ENCODE measurements around the gene GRB10.

Gene GRB10

GRCh38 chr7:50782375-50783208 is at the start of gene GRB10:
Gene GRB10 (minus strand): TSS chr7:50782896. CDS start chr7:50732322, 50,574 bp downstream.
- Histone ChIP-seq H3K9me3 (ENCODE audit: control insufficient read depth, insufficient read depth, low read depth, low read length) (peaks cover 2% of the 10 kb centered on the region; the same call in 1 of the 2 replicates), H3K4me1 (ENCODE audit: control insufficient read depth, insufficient read depth, low read length) (peaks cover 25% of the 10 kb centered on the region), H3K4me3 (ENCODE audit: low read depth, low read length) (peak within 1 kb of the TSS; percentile 58), H3K36me3 (ENCODE audit: control insufficient read depth, insufficient read depth, low read length) (no peaks in the 10 kb centered on the region), H3K27me3 (ENCODE audit: control insufficient read depth, insufficient read depth, low read length) (peaks cover 24% of the 10 kb centered on the region; the same call in 1 of the 2 replicates), H3K27ac (ENCODE audit: low read depth, low read length) (no peak within 1 kb of the TSS), H3K9ac (ENCODE audit: low read length) (no peak within 1 kb of the TSS)

- Histone ChIP-seq H3K27me3 (ENCODE audit: control insufficient read depth, insufficient read depth, low read length) (peaks cover 4% of the 10 kb centered on the region; the same call in 1 of the 2 replicates), H3K4me3 (ENCODE audit: low read depth, low read length) (no peak overlapping the region), H3K36me3 (ENCODE audit: control insufficient read depth, insufficient read depth, low read length) (no peaks in the 10 kb centered on the region), H3K9ac (ENCODE audit: low read length) (no peak overlapping the region), H3K27ac (ENCODE audit: low read depth, low read length) (no peak overlapping the region), H3K9me3 (ENCODE audit: control insufficient read depth, insufficient read depth, low read depth, low read length) (no peaks in the 10 kb centered on the region), H3K4me1 (ENCODE audit: control insufficient read depth, insufficient read depth, low read length) (no peaks in the 10 kb centered on the region)
These were observed 46.1 kb upstream of the GRB10 start for GRCh38 chr7:50828801-50829200.

- no peaks in the 10 kb centered on the region for H3K36me3 ChIP-seq (ENCODE audit: control insufficient read depth, insufficient read depth, low read length)
- H3K9me3 ChIP-seq (ENCODE audit: control insufficient read depth, insufficient read depth, low read depth, low read length), result no peaks in the 10 kb centered on the region
- H3K9ac ChIP-seq (ENCODE audit: low read length), result no peak overlapping the region
- no peaks in the 10 kb centered on the region for H3K4me1 ChIP-seq (ENCODE audit: control insufficient read depth, insufficient read depth, low read length)
- H3K4me3 ChIP-seq (ENCODE audit: low read depth, low read length), result no peak overlapping the region
- no peak overlapping the region for H3K27ac ChIP-seq (ENCODE audit: low read depth, low read length)
- peaks cover 4% of the 10 kb centered on the region; the same call in 1 of the 2 replicates for H3K27me3 ChIP-seq (ENCODE audit: control insufficient read depth, insufficient read depth, low read length)
These were observed 45.4 kb upstream of the GRB10 start for GRCh38 chr7:50828116-50828515.

- Histone ChIP-seq H3K9me3 (ENCODE audit: control insufficient read depth, insufficient read depth, low read depth, low read length) (no peaks in the 10 kb centered on the region), H3K4me3 (ENCODE audit: low read depth, low read length) (no peak overlapping the region), H3K36me3 (ENCODE audit: control insufficient read depth, insufficient read depth, low read length) (no peaks in the 10 kb centered on the region), H3K9ac (ENCODE audit: low read length) (no peak overlapping the region), H3K27me3 (ENCODE audit: control insufficient read depth, insufficient read depth, low read length) (peaks cover 4% of the 10 kb centered on the region; the same call in 1 of the 2 replicates), H3K27ac (ENCODE audit: low read depth, low read length) (no peak overlapping the region), H3K4me1 (ENCODE audit: control insufficient read depth, insufficient read depth, low read length) (no peaks in the 10 kb centered on the region; the same call in 1 of the 2 replicates)
These were observed 44.6 kb upstream of the GRB10 start for GRCh38 chr7:50827281-50827680.

- Histone ChIP-seq H3K27ac (ENCODE audit: low read depth, low read length) (no peak overlapping the region), H3K36me3 (ENCODE audit: control insufficient read depth, insufficient read depth, low read length) (no peaks in the 10 kb centered on the region), H3K4me1 (ENCODE audit: control insufficient read depth, insufficient read depth, low read length) (peaks cover 5% of the 10 kb centered on the region), H3K9me3 (ENCODE audit: control insufficient read depth, insufficient read depth, low read depth, low read length) (no peaks in the 10 kb centered on the region), H3K27me3 (ENCODE audit: control insufficient read depth, insufficient read depth, low read length) (no peaks in the 10 kb centered on the region), H3K4me3 (ENCODE audit: low read depth, low read length) (no peak overlapping the region), H3K9ac (ENCODE audit: low read length) (no peak overlapping the region)
These were observed 43.9 kb upstream of the GRB10 start for GRCh38 chr7:50826371-50827172.

GRCh38 chr7:50825465-50825864 is 42.8 kb upstream of the GRB10 start:
- peaks cover 11% of the 10 kb centered on the region for H3K4me1 ChIP-seq (ENCODE audit: control insufficient read depth, insufficient read depth, low read length)
- H3K9ac ChIP-seq (ENCODE audit: low read length), result no peak overlapping the region
- H3K27me3 ChIP-seq (ENCODE audit: control insufficient read depth, insufficient read depth, low read length), result no peaks in the 10 kb centered on the region
- H3K27ac ChIP-seq (ENCODE audit: low read depth, low read length), result no peak overlapping the region
- no peaks in the 10 kb centered on the region for H3K9me3 ChIP-seq (ENCODE audit: control insufficient read depth, insufficient read depth, low read depth, low read length)
- no peaks in the 10 kb centered on the region for H3K36me3 ChIP-seq (ENCODE audit: control insufficient read depth, insufficient read depth, low read length)
- no peak overlapping the region for H3K4me3 ChIP-seq (ENCODE audit: low read depth, low read length)

- Histone ChIP-seq H3K27ac (ENCODE audit: low read depth, low read length) (no peak overlapping the region), H3K4me3 (ENCODE audit: low read depth, low read length) (no peak overlapping the region), H3K9ac (ENCODE audit: low read length) (no peak overlapping the region), H3K27me3 (ENCODE audit: control insufficient read depth, insufficient read depth, low read length) (no peaks in the 10 kb centered on the region), H3K36me3 (ENCODE audit: control insufficient read depth, insufficient read depth, low read length) (no peaks in the 10 kb centered on the region), H3K9me3 (ENCODE audit: control insufficient read depth, insufficient read depth, low read depth, low read length) (no peaks in the 10 kb centered on the region), H3K4me1 (ENCODE audit: control insufficient read depth, insufficient read depth, low read length) (peaks cover 11% of the 10 kb centered on the region)
These were observed 42.2 kb upstream of the GRB10 start for GRCh38 chr7:50824882-50825281.

- H3K27me3 ChIP-seq (ENCODE audit: control insufficient read depth, insufficient read depth, low read length), result no peaks in the 10 kb centered on the region
- no peak overlapping the region for H3K4me3 ChIP-seq (ENCODE audit: low read depth, low read length)
- no peaks in the 10 kb centered on the region for H3K9me3 ChIP-seq (ENCODE audit: control insufficient read depth, insufficient read depth, low read depth, low read length)
- no peak overlapping the region for H3K27ac ChIP-seq (ENCODE audit: low read depth, low read length)
- peaks cover 11% of the 10 kb centered on the region for H3K4me1 ChIP-seq (ENCODE audit: control insufficient read depth, insufficient read depth, low read length)
- no peak overlapping the region for H3K9ac ChIP-seq (ENCODE audit: low read length)
- no peaks in the 10 kb centered on the region for H3K36me3 ChIP-seq (ENCODE audit: control insufficient read depth, insufficient read depth, low read length)
These were observed 40.0 kb upstream of the GRB10 start for GRCh38 chr7:50822706-50823105.

- no peak overlapping the region for H3K9ac ChIP-seq (ENCODE audit: low read length)
These were observed 39.4 kb upstream of the GRB10 start for GRCh38 chr7:50822110-50822509.

GRCh38 chr7:50821457-50822008 is 38.8 kb upstream of the GRB10 start:
- no peaks in the 10 kb centered on the region for H3K27me3 ChIP-seq (ENCODE audit: control insufficient read depth, insufficient read depth, low read length)
- H3K9me3 ChIP-seq (ENCODE audit: control insufficient read depth, insufficient read depth, low read depth, low read length), result no peaks in the 10 kb centered on the region
- H3K36me3 ChIP-seq (ENCODE audit: control insufficient read depth, insufficient read depth, low read length), result no peaks in the 10 kb centered on the region
- H3K4me1 ChIP-seq (ENCODE audit: control insufficient read depth, insufficient read depth, low read length), result peaks cover 11% of the 10 kb centered on the region
- H3K27ac ChIP-seq (ENCODE audit: low read depth, low read length), result no peak overlapping the region
- H3K9ac ChIP-seq (ENCODE audit: low read length), result no peak overlapping the region
- H3K4me3 ChIP-seq (ENCODE audit: low read depth, low read length), result no peak overlapping the region

More at GRCh38 chr7:50822110-50822509, 39.4 kb upstream of the GRB10 start:
- no peaks in the 10 kb centered on the region for H3K9me3 ChIP-seq (ENCODE audit: control insufficient read depth, insufficient read depth, low read depth, low read length)
- peaks cover 11% of the 10 kb centered on the region for H3K4me1 ChIP-seq (ENCODE audit: control insufficient read depth, insufficient read depth, low read length)
- H3K27me3 ChIP-seq (ENCODE audit: control insufficient read depth, insufficient read depth, low read length), result no peaks in the 10 kb centered on the region
- H3K27ac ChIP-seq (ENCODE audit: low read depth, low read length), result no peak overlapping the region
- no peaks in the 10 kb centered on the region for H3K36me3 ChIP-seq (ENCODE audit: control insufficient read depth, insufficient read depth, low read length)
- no peak overlapping the region for H3K4me3 ChIP-seq (ENCODE audit: low read depth, low read length)

- Histone ChIP-seq H3K9ac (ENCODE audit: low read length) (no peak overlapping the region), H3K4me1 (ENCODE audit: control insufficient read depth, insufficient read depth, low read length) (peaks cover 20% of the 10 kb centered on the region), H3K27me3 (ENCODE audit: control insufficient read depth, insufficient read depth, low read length) (no peaks in the 10 kb centered on the region), H3K27ac (ENCODE audit: low read depth, low read length) (no peak overlapping the region), H3K36me3 (ENCODE audit: control insufficient read depth, insufficient read depth, low read length) (no peaks in the 10 kb centered on the region), H3K4me3 (ENCODE audit: low read depth, low read length) (no peak overlapping the region), H3K9me3 (ENCODE audit: control insufficient read depth, insufficient read depth, low read depth, low read length) (no peaks in the 10 kb centered on the region)
These were observed 35.6 kb upstream of the GRB10 start for GRCh38 chr7:50818324-50818723.
